GM12878 (cell line): ENCODE results near the gene PAX5. TPM values are rescaled to one million over a fixed set of nuclear protein-coding genes. Genes with fewer than 3 reads are reported as not detected.
A peak's percentile ranks its signal among the peaks of the same experiment; 100 is the strongest.

ENCODE experiments used
- BMI1 ChIP-seq: fragments of 450-650 bp; IDR thresholded peaks from 2 replicates; pipeline ENCODE4 v1.6.1; 2016; ENCODE audit warnings: mild to moderate bottlenecking, moderate library complexity, borderline replicate concordance
- NFXL1 ChIP-seq: fragments of 450-650 bp; IDR thresholded peaks from 2 replicates; pipeline ENCODE4 v1.6.1; 2017; ENCODE audit warnings: antibody characterized with exemption, mild to moderate bottlenecking, borderline replicate concordance
- NKRF ChIP-seq: fragments of 450-650 bp; conservative IDR thresholded peaks from 2 replicates; pipeline ENCODE4 v1.6.1; 2017; ENCODE audit warnings: mild to moderate bottlenecking, moderate library complexity
- RELB ChIP-seq: fragments of 450-650 bp; IDR thresholded peaks from 2 replicates; pipeline ENCODE4 v1.6.1; 2017; ENCODE audit warnings: low read depth, mild to moderate bottlenecking, moderate library complexity
- TBL1XR1 ChIP-seq: IDR thresholded peaks from 2 replicates; pipeline ENCODE4 v1.6.1; 2012; ENCODE audit warnings: low read depth, low read length, improper control_type of control experiment
- TCF12 ChIP-seq: IDR thresholded peaks from 2 replicates; pipeline ENCODE4 v1.6.1; 2011; ENCODE audit warnings: low read depth, mild to moderate bottlenecking, low read length
- polyA plus RNA-seq, 11 experiments: library from polyadenylated mRNA; depleted of rRNA in 4 of 11; unstranded in 6 of 11; stranded (reverse) in 5 of 11; fragments of >200 nt; fragmentation: Nextera tagmentation in 4 of 11; fragmentation: Illumina TruSeq in 1 of 11; extraction: Ambion mirVana in 4 of 11; extraction: Trizol in 1 of 11; gene quantifications; 1 replicate in 1 of 11; 2 replicates in 10 of 11; pipeline versions ENCODE4 v1.2.1 to v1.2.3, GENCODE V29; 2011 to 2016; ENCODE audit warnings: inconsistent platforms in 2 of 11, missing spikeins in 2 of 11, low read depth in 1 of 11
- total RNA-seq, 4 experiments: library from RNA; depleted of rRNA in 3 of 4; stranded (reverse); fragments of >200 nt in 3 of 4; fragmentation: Illumina TruSeq in 1 of 4; extraction: Trizol in 1 of 4; gene quantifications; 2 replicates each; pipeline versions ENCODE4 v1.2.1 to v1.2.3, GENCODE V29; 2013 to 2021
- TF ChIP-seq, protein P1 (sequence below): fragments of 450-650 bp; IDR thresholded peaks from 2 replicates; pipeline ENCODE4 v1.6.1; 2017; ENCODE audit warnings: mild to moderate bottlenecking, moderate library complexity

Gene PAX5
- total and polyA plus RNA-seq, 10 of the 15 experiments (the other 5 are each of a cell fraction or from before 2014, with no cell fraction given) = 2.2 to 123 (median 31.9) TPM

DNA sequence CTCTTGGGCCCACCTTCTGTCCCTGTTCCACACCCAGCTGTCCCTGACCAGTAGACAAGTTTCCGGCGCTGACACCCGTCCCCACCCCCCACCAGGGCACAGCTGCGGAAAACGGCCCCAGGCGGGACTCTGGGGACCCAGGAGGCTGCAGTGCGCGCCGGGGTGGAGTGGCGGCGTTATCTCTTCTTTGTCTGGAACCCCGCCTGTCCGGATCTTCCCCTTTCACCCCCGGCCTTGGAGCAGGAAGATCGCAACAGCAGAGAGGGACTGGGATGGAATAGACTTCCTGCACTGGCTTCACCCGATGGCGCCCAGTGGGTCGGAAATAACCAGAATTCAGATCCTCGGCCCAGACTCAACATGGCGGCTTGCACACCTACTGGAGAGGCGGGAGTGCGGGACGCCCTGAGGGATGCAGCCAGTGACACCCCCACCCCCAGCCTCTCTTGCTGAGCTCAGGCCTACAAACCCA is 4.7 kb downstream of the PAX5 start (continued):
- no peak for TF ChIP-seq NFXL1
- TF ChIP-seq TBL1XR1 = 0 out of 2 replicates have a peak, but pooled peaks have one; percentile 60
- TF ChIP-seq, protein P1, sequence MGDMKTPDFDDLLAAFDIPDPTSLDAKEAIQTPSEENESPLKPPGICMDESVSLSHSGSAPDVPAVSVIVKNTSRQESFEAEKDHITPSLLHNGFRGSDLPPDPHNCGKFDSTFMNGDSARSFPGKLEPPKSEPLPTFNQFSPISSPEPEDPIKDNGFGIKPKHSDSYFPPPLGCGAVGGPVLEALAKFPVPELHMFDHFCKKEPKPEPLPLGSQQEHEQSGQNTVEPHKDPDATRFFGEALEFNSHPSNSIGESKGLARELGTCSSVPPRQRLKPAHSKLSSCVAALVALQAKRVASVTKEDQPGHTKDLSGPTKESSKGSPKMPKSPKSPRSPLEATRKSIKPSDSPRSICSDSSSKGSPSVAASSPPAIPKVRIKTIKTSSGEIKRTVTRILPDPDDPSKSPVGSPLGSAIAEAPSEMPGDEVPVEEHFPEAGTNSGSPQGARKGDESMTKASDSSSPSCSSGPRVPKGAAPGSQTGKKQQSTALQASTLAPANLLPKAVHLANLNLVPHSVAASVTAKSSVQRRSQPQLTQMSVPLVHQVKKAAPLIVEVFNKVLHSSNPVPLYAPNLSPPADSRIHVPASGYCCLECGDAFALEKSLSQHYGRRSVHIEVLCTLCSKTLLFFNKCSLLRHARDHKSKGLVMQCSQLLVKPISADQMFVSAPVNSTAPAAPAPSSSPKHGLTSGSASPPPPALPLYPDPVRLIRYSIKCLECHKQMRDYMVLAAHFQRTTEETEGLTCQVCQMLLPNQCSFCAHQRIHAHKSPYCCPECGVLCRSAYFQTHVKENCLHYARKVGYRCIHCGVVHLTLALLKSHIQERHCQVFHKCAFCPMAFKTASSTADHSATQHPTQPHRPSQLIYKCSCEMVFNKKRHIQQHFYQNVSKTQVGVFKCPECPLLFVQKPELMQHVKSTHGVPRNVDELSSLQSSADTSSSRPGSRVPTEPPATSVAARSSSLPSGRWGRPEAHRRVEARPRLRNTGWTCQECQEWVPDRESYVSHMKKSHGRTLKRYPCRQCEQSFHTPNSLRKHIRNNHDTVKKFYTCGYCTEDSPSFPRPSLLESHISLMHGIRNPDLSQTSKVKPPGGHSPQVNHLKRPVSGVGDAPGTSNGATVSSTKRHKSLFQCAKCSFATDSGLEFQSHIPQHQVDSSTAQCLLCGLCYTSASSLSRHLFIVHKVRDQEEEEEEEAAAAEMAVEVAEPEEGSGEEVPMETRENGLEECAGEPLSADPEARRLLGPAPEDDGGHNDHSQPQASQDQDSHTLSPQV = no peak
- peak; percentile 89 for TF ChIP-seq TCF12
- TF ChIP-seq RELB = peak; percentile 55; the same call in 1 of the 2 replicates
- TF ChIP-seq NKRF = peak; percentile 54; the same call in 1 of the 2 replicates
- TF ChIP-seq BMI1 = no peak
- TF ChIP-seq, all 136 proteins: peak for 32
